ENCODE data around the gene PFKFB1. TPM values are rescaled to one million over a fixed set of nuclear protein-coding genes. Genes with fewer than 3 reads are reported as not detected.
A peak's percentile ranks its signal among the peaks of the same experiment; 100 is the strongest.

PFKFB1 gene
- total and polyA plus RNA-seq, 2 donors (not counting 1 experiment from before 2014, with no cell fraction given) = under 0.01 TPM; not detected in 1

DNA sequence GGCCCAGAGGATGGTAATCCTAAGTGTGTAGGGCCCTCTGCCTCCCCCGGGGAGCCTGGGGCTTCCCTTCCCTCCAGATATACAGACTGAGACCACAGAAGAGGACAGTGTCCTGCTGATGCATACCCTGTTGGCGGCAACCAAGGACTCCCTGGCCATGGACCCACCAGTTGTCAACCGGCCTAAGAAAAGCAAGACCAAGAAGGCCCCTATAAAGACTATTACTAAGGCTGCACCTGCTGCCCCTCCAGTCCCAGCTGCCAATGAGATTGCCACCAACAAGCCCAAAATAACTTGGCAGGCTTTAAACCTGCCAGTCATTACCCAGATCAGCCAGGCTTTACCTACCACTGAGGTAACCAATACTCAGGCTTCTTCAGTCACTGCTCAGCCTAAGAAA lies 71.4 kb downstream of the PFKFB1 start:
- Histone ChIP-seq H3K27ac (ENCODE audit: insufficient read depth, low read length) (no peak overlapping the region), H3K9me3 (ENCODE audit: control insufficient read depth, insufficient read depth, low read depth, low read length) (no peaks in the 10 kb centered on the region)

DNA sequence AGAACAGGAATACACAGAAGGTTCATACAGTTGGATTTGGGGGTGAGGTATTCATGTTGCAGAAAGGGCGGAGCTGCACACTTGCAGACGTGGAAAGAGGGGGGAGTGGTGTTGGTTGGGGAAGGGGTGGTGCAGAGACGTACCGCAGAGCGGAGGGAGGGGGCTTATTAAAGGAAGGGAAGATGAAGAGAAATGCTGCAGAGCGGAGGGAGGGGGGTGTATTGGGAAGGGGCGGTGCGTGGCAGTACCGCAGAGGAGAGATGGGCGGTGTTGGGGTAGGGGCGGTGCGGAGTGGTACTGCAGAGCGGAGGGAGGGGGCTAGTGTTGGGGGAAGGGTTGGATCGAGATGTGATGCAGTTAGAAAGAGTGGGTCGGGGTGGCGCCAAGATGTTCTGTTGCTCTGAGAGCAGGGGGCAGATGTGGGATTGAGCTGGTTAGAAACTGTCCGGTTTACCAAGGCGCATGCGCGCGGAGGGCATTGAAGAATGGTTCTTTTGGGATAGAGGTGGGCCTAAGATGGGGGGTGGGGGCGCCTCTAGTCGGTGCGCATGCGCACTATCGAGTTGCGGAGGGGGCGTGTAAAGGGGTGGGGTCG lies 72.5 kb downstream of the PFKFB1 start:
- Histone ChIP-seq H4K20me1 (ENCODE audit: control insufficient read depth, extremely low read depth, insufficient read depth, low read length) (no peaks in the 10 kb centered on the region), H3K27me3 (ENCODE audit: control insufficient read depth, insufficient read depth, low read length) (no peaks in the 10 kb centered on the region), H3K36me3 (ENCODE audit: control insufficient read depth, insufficient read depth, low read length) (no peaks in the 10 kb centered on the region), H3K9me3 (ENCODE audit: control insufficient read depth, insufficient read depth, low read depth, low read length) (no peaks in the 10 kb centered on the region), H3K4me3 (replicated peaks in 1 of 4; ENCODE audit: control extremely low read depth in 1 of 4, insufficient read depth in 1 of 4, low read depth in 3 of 4, low read length in 4 of 4) (peak overlapping the region; percentile 52 to 94 (median 66)), H3K27ac (ENCODE audit: insufficient read depth, low read length) (no peak overlapping the region), H3K9ac (ENCODE audit: insufficient read depth, low read length) (peak overlapping the region; percentile 13), H3K4me2 (ENCODE audit: extremely low read depth, insufficient read depth, low read length) (peak overlapping the region; percentile 44), H3K4me1 (ENCODE audit: control insufficient read depth, extremely low read depth, insufficient read depth, low read length) (no peaks in the 10 kb centered on the region), H3K79me2 (ENCODE audit: control insufficient read depth, insufficient read depth, low read length) (no peaks in the 10 kb centered on the region), H2AFZ (ENCODE audit: low read length) (peak overlapping the region; percentile 73)
- TF ChIP-seq EZH2 (IDR thresholded peaks at IDR 0.05; ENCODE audit: low read length, missing control alignments) = no peak
- DNase-seq (ENCODE audit: low read depth in 2 of 2) = peak; percentile 68 to 80

More for the DNA sequence above, 71.4 kb downstream of the PFKFB1 start:
- H3K4me1 ChIP-seq (ENCODE audit: control insufficient read depth, extremely low read depth, insufficient read depth, low read length) = no peaks in the 10 kb centered on the region
- H3K4me2 ChIP-seq (ENCODE audit: extremely low read depth, insufficient read depth, low read length) = no peak overlapping the region
- H2AFZ ChIP-seq (ENCODE audit: low read length) = no peak overlapping the region
- no peak for DNase-seq (ENCODE audit: low read depth in 2 of 2)
- H3K4me3 ChIP-seq (replicated peaks in 1 of 4; ENCODE audit: control extremely low read depth in 1 of 4, insufficient read depth in 1 of 4, low read depth in 3 of 4, low read length in 4 of 4) = no peak overlapping the region
- no peaks in the 10 kb centered on the region for H3K79me2 ChIP-seq (ENCODE audit: control insufficient read depth, insufficient read depth, low read length)
- TF ChIP-seq EZH2 (IDR thresholded peaks at IDR 0.05; ENCODE audit: low read length, missing control alignments) = no peak
- TF ChIP-seq, protein P1, sequence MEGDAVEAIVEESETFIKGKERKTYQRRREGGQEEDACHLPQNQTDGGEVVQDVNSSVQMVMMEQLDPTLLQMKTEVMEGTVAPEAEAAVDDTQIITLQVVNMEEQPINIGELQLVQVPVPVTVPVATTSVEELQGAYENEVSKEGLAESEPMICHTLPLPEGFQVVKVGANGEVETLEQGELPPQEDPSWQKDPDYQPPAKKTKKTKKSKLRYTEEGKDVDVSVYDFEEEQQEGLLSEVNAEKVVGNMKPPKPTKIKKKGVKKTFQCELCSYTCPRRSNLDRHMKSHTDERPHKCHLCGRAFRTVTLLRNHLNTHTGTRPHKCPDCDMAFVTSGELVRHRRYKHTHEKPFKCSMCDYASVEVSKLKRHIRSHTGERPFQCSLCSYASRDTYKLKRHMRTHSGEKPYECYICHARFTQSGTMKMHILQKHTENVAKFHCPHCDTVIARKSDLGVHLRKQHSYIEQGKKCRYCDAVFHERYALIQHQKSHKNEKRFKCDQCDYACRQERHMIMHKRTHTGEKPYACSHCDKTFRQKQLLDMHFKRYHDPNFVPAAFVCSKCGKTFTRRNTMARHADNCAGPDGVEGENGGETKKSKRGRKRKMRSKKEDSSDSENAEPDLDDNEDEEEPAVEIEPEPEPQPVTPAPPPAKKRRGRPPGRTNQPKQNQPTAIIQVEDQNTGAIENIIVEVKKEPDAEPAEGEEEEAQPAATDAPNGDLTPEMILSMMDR (conservative IDR thresholded peaks at IDR 0.05 in 1 of 2, IDR thresholded peaks at IDR 0.05 in 1 of 2; ENCODE audit: low read depth in 1 of 2, low read length in 2 of 2) = no peak
- no peaks in the 10 kb centered on the region for H3K27me3 ChIP-seq (ENCODE audit: control insufficient read depth, insufficient read depth, low read length)
- no peak overlapping the region for H3K9ac ChIP-seq (ENCODE audit: insufficient read depth, low read length)
- H3K36me3 ChIP-seq (ENCODE audit: control insufficient read depth, insufficient read depth, low read length) = no peaks in the 10 kb centered on the region
- no peaks in the 10 kb centered on the region for H4K20me1 ChIP-seq (ENCODE audit: control insufficient read depth, extremely low read depth, insufficient read depth, low read length)

DNA sequence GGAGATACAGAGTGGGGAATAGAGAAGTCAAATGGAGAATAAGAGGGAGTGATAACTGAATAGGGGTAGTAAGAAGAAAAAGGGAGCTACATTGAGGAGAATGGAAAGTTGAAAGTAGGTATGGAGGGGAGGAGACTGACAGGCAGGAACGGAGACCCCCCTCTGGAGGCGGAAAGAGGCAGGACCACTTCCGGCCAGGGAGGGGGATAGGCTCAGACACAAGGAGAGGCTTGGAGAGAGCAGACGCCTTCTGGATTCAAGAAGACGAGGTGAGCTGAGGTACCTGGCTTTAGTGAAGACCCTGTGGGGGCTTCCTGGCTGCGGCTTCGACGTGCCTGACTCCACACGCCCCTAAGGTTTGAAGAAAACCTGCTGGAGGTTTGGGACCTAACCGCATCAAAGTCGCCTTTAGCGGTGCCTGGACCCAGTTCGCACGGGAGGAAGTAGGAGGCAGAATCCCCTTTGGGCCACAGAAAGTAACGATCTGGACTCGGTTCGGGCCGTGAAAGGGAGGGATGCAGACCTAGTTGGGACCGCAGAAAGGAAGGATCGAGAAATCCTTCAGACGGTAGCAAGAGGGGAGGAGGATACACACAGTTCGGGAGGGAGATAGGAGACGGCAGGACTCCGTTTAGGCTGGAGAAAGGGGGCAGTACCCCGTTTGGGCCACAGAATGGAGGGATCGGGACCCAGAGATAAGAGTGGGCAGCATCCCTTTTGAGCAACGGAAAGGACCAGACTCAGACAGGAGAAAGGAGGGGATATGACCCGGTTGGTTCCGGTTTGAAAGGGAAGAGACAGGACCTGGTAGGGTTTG lies 73.2 kb downstream of the PFKFB1 start, which contains the start of gene TRO:
TSS of gene TRO (plus strand) at position 215 of the 817 bp plus-strand sequence. CDS start 1,423 bp downstream, outside the sequence.
- Histone ChIP-seq H3K27me3 (ENCODE audit: control insufficient read depth, insufficient read depth, low read length) (no peaks in the 10 kb centered on the region), H3K79me2 (ENCODE audit: control insufficient read depth, insufficient read depth, low read length) (no peaks in the 10 kb centered on the region), H3K27ac (ENCODE audit: insufficient read depth, low read length) (no peak within 1 kb of the TSS), H3K4me3 (replicated peaks in 1 of 4; ENCODE audit: control extremely low read depth in 1 of 4, insufficient read depth in 1 of 4, low read depth in 3 of 4, low read length in 4 of 4) (peak within 1 kb of the TSS; percentile 52 to 94 (median 66)), H4K20me1 (ENCODE audit: control insufficient read depth, extremely low read depth, insufficient read depth, low read length) (no peaks in the 10 kb centered on the region), H3K4me2 (ENCODE audit: extremely low read depth, insufficient read depth, low read length) (peak within 1 kb of the TSS; percentile 78), H3K4me1 (ENCODE audit: control insufficient read depth, extremely low read depth, insufficient read depth, low read length) (no peaks in the 10 kb centered on the region), H3K9me3 (ENCODE audit: control insufficient read depth, insufficient read depth, low read depth, low read length) (no peaks in the 10 kb centered on the region), H3K36me3 (ENCODE audit: control insufficient read depth, insufficient read depth, low read length) (no peaks in the 10 kb centered on the region), H2AFZ (ENCODE audit: low read length) (peak within 1 kb of the TSS; percentile 73), H3K9ac (ENCODE audit: insufficient read depth, low read length) (peak within 1 kb of the TSS; percentile 13)
- TF ChIP-seq, protein P1 (conservative IDR thresholded peaks at IDR 0.05 in 1 of 2, IDR thresholded peaks at IDR 0.05 in 1 of 2; ENCODE audit: low read depth in 1 of 2, low read length in 2 of 2) = peak; percentile 26 to 39
- TF ChIP-seq EZH2 (IDR thresholded peaks at IDR 0.05; ENCODE audit: low read length, missing control alignments) = no peak
- DNase-seq (ENCODE audit: low read depth in 2 of 2) = peak; percentile 13 to 29
